NCI-H510A treated with DMSO at 0.1 percent for 48 hours (cell line): ENCODE measurements around the gene CCDC78.

Experiments used
- DNase-seq: peaks from one replicate; lab custom pipeline; 2025; lab: John Stamatoyannopoulos, UW

Gene CCDC78

GRCh38 chr16:726438-727290, at the start of gene CCDC78, which contains the start of gene HAGHL:
Gene CCDC78, minus strand, starts transcription at chr16:726443. Its CDS starts 76 bp downstream, at chr16:726367.
Gene HAGHL, plus strand, starts transcription at chr16:727106. Its CDS starts 404 bp downstream, at chr16:727510.
- no peak for DNase-seq

- no peak for DNase-seq
Measured at GRCh38 chr16:775236-775796, 49.1 kb upstream of the CCDC78 start.

GRCh38 chr16:774086-775001, 48.1 kb upstream of the CCDC78 start:
- no peak for DNase-seq

- DNase-seq: no peak
Measured at GRCh38 chr16:772959-773358, 46.7 kb upstream of the CCDC78 start.

- no peak for DNase-seq
Measured at GRCh38 chr16:770411-770810, 44.2 kb upstream of the CCDC78 start.

GRCh38 chr16:769934-770333, 43.7 kb upstream of the CCDC78 start:
- no peak for DNase-seq

GRCh38 chr16:769184-769784, 43.0 kb upstream of the CCDC78 start:
- DNase-seq: no peak

- no peak for DNase-seq
Measured at GRCh38 chr16:768428-768827, 42.2 kb upstream of the CCDC78 start.

GRCh38 chr16:767743-768235, 41.5 kb upstream of the CCDC78 start:
- DNase-seq: no peak

GRCh38 chr16:766820-767640, 40.8 kb upstream of the CCDC78 start:
- DNase-seq: no peak

GRCh38 chr16:766008-766819, 40.0 kb upstream of the CCDC78 start:
- no peak for DNase-seq

GRCh38 chr16:765488-765865, 39.2 kb upstream of the CCDC78 start:
- no peak for DNase-seq

- no peak for DNase-seq
Measured at GRCh38 chr16:764848-765487, 38.7 kb upstream of the CCDC78 start.

GRCh38 chr16:764184-764750, 38.0 kb upstream of the CCDC78 start:
- no peak for DNase-seq

GRCh38 chr16:763369-764183, 37.3 kb upstream of the CCDC78 start:
- no peak for DNase-seq

GRCh38 chr16:762595-763268, 36.5 kb upstream of the CCDC78 start:
- no peak for DNase-seq

- no peak for DNase-seq
Measured at GRCh38 chr16:761625-762513, 35.6 kb upstream of the CCDC78 start.
